GM18502 (cell line): ENCODE measurements around the gene HINT3.
"Not testable (repeated sequence)": the region's sequence is repeated elsewhere in the genome, so short reads cannot be mapped to it uniquely, and the experiment has no call there.

Experiments used
- ATAC-seq: cut with Tn5 transposase; IDR thresholded peaks from one replicate; pipeline ENCODE4 v1.9.1; 2021; ENCODE audit warnings: mild to moderate bottlenecking; ENCODE audit not compliant: unreplicated experiment, poor library complexity

The HINT3 gene

DNA sequence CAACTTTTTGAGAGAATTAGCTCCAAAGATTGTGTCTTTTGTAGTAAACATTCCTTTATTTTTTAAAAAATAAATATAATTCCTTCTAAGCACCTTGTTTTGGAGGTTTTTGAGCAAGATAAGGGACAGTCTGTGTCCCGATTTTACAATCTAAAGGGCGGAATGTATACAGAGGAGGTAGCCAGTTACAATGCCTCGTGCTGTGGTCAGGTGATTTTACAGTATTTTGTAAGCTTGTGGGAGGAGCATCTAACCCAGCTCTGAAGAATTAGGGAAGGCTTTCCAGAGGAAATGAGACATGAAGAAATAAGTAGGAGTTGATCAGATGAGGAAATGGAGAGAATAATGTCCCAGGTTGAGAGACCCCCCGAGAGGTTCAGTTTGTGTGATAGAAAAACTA lies 1.3 kb downstream of the HINT3 start:
- no peak for ATAC-seq

DNA sequence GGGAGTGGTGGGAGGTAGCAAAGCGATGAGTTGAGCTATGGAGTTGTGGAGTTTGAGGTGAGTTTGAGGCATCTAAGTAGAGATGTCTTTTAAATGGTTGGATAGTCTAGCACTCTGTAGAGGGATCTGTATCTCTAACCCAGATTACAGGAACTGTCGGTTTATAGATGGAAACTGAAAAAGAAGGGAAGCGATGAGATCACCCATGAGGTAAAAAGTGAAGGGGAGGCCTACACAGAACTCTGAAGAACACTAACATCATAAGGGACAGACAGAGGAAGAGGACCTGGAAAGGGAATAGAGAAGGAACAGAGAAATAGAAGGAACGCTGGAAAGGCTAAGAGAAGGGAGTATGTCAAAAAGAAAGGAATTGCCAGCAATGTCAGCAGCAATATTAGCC lies 2.5 kb downstream of the HINT3 start:
- ATAC-seq = no peak

DNA sequence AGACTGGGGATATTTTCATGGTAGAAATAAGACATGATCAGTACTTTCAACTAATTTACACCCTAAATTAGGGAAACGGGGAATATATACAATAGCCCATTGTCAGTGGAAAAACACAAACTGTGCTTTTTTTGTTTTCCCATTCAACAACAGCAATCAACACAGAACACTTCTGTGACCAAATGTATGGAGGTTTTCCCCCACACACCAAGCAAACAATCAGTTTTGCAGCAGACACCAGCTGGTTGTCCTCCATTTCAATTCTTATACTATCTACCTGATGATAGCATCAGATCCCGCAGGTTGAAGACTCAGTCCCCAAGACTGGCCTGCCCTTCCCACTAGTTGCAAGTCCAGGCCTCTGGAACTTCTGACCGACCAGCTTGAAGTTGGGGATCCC lies 4.5 kb downstream of the HINT3 start:
- ATAC-seq = no peak

GRCh38 chr6:125962900-125963497 lies 6.4 kb downstream of the HINT3 start:
- ATAC-seq = no peak

DNA sequence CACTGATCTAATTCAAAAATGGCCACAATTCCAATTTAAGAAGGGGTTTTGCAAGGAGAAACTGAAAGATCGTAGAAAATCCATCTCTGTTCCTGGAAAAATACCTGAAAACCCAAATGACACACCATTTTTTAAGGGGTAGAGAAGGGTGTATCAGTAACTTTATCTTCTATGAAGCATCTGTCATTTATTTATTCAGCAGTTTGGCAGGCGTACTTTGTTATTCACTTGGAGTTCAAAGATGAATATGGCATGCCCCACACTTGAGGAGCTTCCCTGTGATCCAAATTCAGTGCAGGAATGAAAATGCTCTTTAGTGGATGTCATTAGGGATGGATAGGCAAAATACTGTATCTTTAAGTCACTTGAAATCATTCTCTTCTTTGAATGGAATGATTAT lies 7.2 kb downstream of the HINT3 start:
- ATAC-seq = no peak

- no peak for ATAC-seq
These were observed 10.0 kb downstream of the HINT3 start for GRCh38 chr6:125966569-125966968.

GRCh38 chr6:125968493-125968892 lies 11.9 kb downstream of the HINT3 start:
- peak; percentile 59 for ATAC-seq

GRCh38 chr6:125970760-125971159 lies 14.2 kb downstream of the HINT3 start:
- no peak for ATAC-seq

- not testable (repeated sequence) for ATAC-seq
These were observed 15.9 kb downstream of the HINT3 start for GRCh38 chr6:125972478-125972877.

GRCh38 chr6:125974214-125974866 lies 17.8 kb downstream of the HINT3 start:
- ATAC-seq = peak; percentile 85

DNA sequence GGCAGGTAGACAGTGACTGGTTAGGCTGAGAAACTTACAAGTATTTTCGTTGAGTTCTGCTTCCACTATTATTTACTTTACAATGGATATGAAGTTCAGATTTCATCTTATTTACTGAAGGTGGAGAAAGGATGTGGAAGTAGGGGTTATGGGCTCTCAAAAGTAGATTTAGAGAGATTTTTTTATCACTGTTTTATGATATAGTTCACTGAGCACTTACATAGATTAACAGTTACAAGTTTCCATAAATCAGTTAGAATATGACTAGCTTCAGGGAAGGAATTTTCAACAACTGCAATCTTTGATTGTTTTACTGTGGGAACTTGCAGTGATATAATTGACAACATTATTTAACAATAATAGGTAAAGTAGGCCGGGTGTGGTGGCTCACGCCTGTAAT lies 22.5 kb downstream of the HINT3 start:
- no peak for ATAC-seq

DNA sequence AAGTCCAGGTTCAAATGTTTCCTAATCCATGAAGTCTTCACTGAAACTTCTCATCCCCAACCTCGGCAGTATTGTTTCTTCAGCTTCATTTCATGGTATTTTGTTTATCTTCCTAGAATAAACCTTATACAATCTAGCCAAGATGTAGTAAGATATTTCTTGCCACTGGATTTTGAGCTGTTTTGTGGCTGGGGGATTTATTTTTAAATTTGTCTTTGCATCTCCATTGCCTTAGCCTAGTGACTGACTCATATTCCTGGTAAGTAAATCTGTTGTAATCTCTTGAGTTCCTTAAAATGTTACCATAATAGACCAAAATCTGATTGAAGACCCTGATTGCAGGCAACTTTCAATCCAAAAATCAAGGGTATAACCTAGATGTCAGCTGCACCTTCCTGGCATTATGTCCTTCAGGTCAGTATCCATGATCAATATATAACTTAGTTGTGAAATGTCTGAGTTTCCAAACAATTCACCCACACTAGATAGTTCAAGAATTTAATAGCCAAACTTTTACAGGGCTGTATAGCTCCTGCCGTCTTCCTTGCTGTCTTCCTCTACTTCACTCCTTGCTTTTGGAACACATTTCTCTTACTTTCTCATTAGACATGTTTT lies 25.1 kb downstream of the HINT3 start:
- no peak for ATAC-seq

DNA sequence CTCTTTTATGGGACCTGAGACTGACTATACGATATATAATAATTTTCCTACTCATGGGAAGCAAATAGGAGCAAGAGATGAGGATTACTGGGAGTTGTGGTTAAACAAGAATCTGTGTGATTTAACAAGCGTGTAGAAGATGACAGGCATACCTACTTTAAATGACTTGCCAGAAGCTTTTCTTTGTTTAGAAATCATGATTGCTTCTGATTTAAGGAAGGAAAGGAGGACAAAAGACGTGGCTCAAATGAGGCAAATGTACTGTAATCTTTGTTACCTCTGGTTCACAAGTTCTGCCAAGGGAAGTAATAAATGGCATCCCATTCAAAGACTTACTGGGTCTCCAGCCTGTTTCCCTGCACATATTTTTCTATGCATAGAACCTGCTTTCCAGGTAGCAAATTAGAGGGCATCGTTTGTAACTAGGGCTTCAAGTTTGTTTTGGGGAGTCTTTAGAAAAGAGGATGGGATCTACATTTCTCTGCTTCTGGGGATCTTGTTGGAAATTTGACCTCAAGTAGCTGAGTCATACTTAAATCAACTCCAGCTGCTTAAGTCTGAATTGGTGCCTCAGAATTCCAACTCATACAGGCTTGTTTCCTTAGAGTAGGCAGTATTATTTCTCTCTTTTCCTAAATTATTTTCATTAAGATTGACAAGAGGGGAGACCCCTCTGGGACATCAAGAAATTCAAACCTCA lies 26.8 kb downstream of the HINT3 start:
- ATAC-seq = no peak

DNA sequence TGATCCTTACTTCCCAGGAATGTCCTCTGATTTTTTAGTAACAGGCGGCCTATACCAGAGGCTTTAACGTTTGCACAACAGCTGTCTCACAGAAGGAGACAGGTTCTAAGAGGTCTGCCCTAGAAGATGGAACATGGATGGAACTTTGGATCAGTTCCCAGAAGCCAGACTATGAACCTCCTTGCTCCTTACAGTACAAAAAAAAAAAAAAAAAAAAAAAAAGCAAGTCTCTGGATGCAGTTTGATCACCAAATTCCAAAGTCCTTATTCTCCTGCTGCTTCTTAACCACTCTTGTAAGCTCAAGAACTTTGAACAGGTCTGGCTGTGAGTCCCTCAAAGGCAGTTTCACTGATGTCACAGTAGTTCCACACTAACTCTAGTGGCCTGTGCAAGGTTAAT lies 27.7 kb downstream of the HINT3 start:
- ATAC-seq = no peak

DNA sequence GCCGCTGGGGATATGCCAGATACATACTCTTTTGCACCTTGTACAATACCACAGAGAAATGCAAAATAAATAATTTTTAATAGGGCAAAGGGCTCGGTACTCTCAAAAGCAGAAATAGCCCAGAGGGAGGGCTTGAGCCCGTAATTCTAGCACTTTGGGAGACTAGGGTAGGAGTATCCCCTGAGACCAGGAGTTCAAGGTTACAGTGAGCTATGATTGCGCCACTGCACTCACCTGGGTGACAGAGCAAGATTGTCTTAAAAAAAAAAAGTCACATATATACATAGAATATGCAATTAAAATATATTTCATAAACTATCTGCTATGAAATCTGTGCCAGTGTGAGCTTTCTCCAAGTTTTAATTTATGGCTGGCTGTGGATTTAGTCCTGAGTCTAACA lies 29.0 kb downstream of the HINT3 start:
- ATAC-seq = no peak

- ATAC-seq = no peak
These were observed 29.4 kb downstream of the HINT3 start for GRCh38 chr6:125985979-125986300.

GRCh38 chr6:125986301-125987025 lies 29.9 kb downstream of the HINT3 start, which contains the start of gene TRMT11:
TRMT11 (plus strand) TSS chr6:125986540; CDS start chr6:125986551, 11 bp downstream.
- peak; percentile 96 for ATAC-seq

DNA sequence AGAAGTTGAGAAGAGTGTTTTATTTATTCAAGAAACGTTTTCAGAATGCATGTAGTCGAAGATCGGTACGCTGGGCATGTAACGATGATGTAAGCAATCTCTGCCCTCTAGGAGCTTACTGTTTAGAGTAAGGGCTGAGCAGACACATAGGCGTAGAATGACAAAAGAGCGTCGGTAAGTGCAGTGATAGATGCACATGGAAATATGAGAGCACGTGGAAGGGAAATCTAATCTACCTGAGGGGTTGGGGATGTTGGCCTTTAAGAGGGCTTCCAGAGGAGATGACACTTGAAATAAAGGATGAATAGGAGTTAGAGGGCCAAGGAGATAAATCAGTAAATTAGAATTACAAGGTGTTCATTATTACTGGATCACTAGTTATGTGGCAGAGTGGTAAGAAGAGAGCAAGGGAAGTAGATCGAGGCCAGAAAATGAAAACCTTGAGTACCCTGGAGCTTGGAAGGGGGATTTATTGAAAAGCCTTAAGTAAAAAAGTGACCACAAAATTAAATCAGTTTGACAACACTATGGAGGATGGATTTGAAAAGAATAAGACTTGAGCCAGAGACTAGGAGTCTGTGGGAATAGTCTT lies 30.6 kb downstream of the HINT3 start:
- ATAC-seq = peak; percentile 38

DNA sequence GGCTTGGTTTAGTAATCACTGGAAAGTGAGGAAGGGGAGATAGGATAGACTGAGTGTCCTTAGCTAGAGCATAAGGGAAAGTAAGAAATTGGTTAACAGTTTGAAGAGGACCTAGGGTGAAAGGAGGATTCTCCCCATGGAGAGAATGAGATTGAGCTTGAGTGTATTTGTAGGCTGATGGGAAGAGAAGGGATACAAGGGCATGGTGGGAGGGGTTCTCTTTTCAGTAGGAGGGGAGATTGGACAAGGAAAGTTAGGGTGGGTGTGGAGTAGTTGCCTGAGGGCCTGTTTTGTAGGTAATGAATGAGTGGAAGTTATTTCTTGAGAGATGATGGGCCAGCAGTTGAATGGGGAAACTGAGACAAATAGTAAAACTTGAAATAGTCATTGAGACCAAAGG lies 31.7 kb downstream of the HINT3 start:
- no peak for ATAC-seq

DNA sequence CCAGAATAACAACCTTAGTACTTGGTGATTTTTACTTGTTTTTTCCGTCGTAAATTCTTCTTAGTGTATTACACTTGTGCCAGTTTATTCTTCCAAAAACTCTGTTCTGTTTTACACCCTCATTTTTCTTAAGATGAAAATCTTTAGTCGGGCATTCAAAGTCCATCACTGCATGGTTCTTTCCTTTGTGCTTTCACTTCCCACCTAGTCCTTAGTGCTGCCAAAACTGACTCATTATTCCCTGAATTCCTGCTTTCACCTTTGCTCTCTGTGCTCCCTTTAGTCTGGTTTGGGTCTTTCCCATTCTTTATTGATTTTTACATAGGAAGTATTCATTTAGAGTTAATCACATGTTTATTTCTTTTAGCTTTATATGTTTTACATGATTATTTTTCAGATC lies 33.1 kb downstream of the HINT3 start:
- no peak for ATAC-seq
